ENCODE data around the gene FAM72A.

DNA sequence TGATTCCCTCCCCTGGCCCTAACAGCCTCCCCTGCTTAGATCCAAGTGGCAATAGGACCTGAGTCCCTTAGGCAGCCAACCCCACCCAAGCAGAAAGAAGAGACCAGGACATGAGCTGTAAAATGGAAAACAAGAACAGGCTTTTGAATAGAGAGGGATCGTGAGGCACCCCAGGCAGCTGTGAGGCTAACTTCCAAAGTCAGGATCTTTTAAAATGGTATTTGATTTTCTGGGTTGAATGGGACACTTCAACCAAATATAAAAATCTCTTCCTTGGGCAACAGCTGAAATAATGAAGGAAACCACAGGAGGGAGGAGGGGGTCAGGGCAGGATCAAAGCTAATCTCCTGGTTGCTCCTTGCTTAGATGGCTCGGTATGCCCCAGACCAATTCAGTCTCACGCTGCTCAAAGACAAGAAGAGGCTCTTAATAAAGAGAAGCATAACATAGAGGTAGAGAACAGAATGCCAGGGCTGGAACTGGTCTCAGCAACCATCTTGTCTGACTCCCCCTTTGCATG lies 56.8 kb downstream of the FAM72A start:
- TF ChIP-seq, protein P1, sequence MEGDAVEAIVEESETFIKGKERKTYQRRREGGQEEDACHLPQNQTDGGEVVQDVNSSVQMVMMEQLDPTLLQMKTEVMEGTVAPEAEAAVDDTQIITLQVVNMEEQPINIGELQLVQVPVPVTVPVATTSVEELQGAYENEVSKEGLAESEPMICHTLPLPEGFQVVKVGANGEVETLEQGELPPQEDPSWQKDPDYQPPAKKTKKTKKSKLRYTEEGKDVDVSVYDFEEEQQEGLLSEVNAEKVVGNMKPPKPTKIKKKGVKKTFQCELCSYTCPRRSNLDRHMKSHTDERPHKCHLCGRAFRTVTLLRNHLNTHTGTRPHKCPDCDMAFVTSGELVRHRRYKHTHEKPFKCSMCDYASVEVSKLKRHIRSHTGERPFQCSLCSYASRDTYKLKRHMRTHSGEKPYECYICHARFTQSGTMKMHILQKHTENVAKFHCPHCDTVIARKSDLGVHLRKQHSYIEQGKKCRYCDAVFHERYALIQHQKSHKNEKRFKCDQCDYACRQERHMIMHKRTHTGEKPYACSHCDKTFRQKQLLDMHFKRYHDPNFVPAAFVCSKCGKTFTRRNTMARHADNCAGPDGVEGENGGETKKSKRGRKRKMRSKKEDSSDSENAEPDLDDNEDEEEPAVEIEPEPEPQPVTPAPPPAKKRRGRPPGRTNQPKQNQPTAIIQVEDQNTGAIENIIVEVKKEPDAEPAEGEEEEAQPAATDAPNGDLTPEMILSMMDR (IDR thresholded peaks at IDR 0.05): no peak
- TF ChIP-seq POLR2A (IDR thresholded peaks at IDR 0.05): no peak
